HepG2 (cell line): ENCODE measurements around the gene HHIPL1. TPM values are rescaled to one million over a fixed set of nuclear protein-coding genes. Genes with fewer than 3 reads are reported as not detected.

Source experiments
- CEBPG ChIP-seq: IDR thresholded peaks from 2 replicates; pipeline ENCODE4 v1.6.1; 2016
- DNMT3B ChIP-seq: conservative IDR thresholded peaks from 2 replicates; pipeline ENCODE4 v1.6.1; 2016; ENCODE audit warnings: missing biosample characterization, control low read depth
- FIP1L1 ChIP-seq: fragments of 200-400 bp; formaldehyde crosslinking; IDR thresholded peaks from 2 replicates; pipeline ENCODE4 v1.6.1; 2018; ENCODE audit warnings: low read depth, mild to moderate bottlenecking, low read length, moderate library complexity, borderline replicate concordance; ENCODE audit not compliant: insufficient read depth
- MIER2 ChIP-seq: IDR thresholded peaks from 2 replicates; pipeline ENCODE4 v1.6.1; 2016; ENCODE audit warnings: missing biosample characterization, missing genetic modification reagents
- PHF20 ChIP-seq: sonication (generic); formaldehyde crosslinking; IDR thresholded peaks from 2 replicates; pipeline ENCODE4 v1.5.0; 2020; ENCODE audit warnings: mild to moderate bottlenecking, missing genetic modification reagents
- RELA ChIP-seq: sonication (generic); formaldehyde crosslinking; IDR thresholded peaks from 2 replicates; pipeline ENCODE4 v1.4.0; 2020; ENCODE audit warnings: missing genetic modification reagents
- SKI ChIP-seq: fragments of 450-650 bp; IDR thresholded peaks from one replicate; pipeline ENCODE4 v1.6.1; 2018; ENCODE audit warnings: mild to moderate bottlenecking; ENCODE audit not compliant: partially characterized antibody
- SMARCE1 ChIP-seq: fragments of 450-650 bp; IDR thresholded peaks from 2 replicates; pipeline ENCODE4 v1.6.1; 2017; ENCODE audit warnings: borderline replicate concordance
- ZC3H13 ChIP-seq: sonication (generic); formaldehyde crosslinking; IDR thresholded peaks from 2 replicates; pipeline ENCODE4 v1.8.1; 2023; ENCODE audit warnings: mild to moderate bottlenecking, missing genetic modification reagents, moderate library complexity
- ZFP90 ChIP-seq: sonication (generic); formaldehyde crosslinking; IDR thresholded peaks from 2 replicates; pipeline ENCODE4 v1.8.0; 2022; ENCODE audit warnings: missing genetic modification reagents, mild to moderate bottlenecking, inconsistent platforms, borderline replicate concordance
- ZIK1 ChIP-seq: sonication (generic); formaldehyde crosslinking; IDR thresholded peaks from 2 replicates; pipeline ENCODE4 v1.5.0; 2020; ENCODE audit warnings: mild to moderate bottlenecking, low read depth, missing genetic modification reagents, borderline replicate concordance
- ZNF12 ChIP-seq: sonication (generic); formaldehyde crosslinking; IDR thresholded peaks from 2 replicates; pipeline ENCODE4 v1.5.0; 2020; ENCODE audit warnings: missing genetic modification reagents
- ZNF230 ChIP-seq: sonication (generic); formaldehyde crosslinking; IDR thresholded peaks from 2 replicates; pipeline ENCODE4 v1.4.0; 2020; ENCODE audit warnings: mild to moderate bottlenecking, missing genetic modification reagents
- ZNF263 ChIP-seq: sonication (generic); formaldehyde crosslinking; IDR thresholded peaks from 2 replicates; pipeline ENCODE4 v1.4.0; 2020; ENCODE audit warnings: missing genetic modification reagents
- ZNF431 ChIP-seq: sonication (generic); formaldehyde crosslinking; IDR thresholded peaks from 2 replicates; pipeline ENCODE4 v1.9.0; 2022; ENCODE audit warnings: missing genetic modification reagents, low read depth, mild to moderate bottlenecking, borderline replicate concordance
- ZNF550 ChIP-seq: sonication (generic); formaldehyde crosslinking; IDR thresholded peaks from 2 replicates; pipeline ENCODE4 v1.4.0; 2020; ENCODE audit warnings: mild to moderate bottlenecking, missing genetic modification reagents, borderline replicate concordance
- ZNF720 ChIP-seq: sonication (generic); formaldehyde crosslinking; IDR thresholded peaks from 2 replicates; pipeline ENCODE4 v1.4.0; 2020; ENCODE audit warnings: missing genetic modification reagents
- ZNF780A ChIP-seq: sonication (generic); formaldehyde crosslinking; IDR thresholded peaks from 2 replicates; pipeline ENCODE4 v1.8.0; 2022; ENCODE audit warnings: mild to moderate bottlenecking, missing genetic modification reagents, moderate library complexity
- ZNF850 ChIP-seq: sonication (generic); formaldehyde crosslinking; conservative IDR thresholded peaks from 2 replicates; pipeline ENCODE4 v1.9.0; 2021; ENCODE audit warnings: mild to moderate bottlenecking, missing genetic modification reagents
- polyA plus RNA-seq, 8 experiments: library from polyadenylated mRNA; depleted of rRNA in 3 of 8; stranded (reverse) in 7 of 8; unstranded in 1 of 8; fragments of >200 nt; fragmentation: Illumina TruSeq in 4 of 8; extraction: Trizol in 4 of 8; gene quantifications; 2 replicates each; pipeline versions ENCODE4 v1.2.1 to v1.2.3, GENCODE V29; 2011 to 2016; ENCODE audit warnings: low read depth in 4 of 8, missing spikeins in 1 of 8, mixed read lengths in 1 of 8; ENCODE audit not compliant: insufficient read depth in 1 of 8
- total RNA-seq, 5 experiments: library from RNA; depleted of rRNA; stranded (reverse); fragments of >200 nt; fragmentation: Illumina TruSeq; extraction: Trizol; gene quantifications; 2 replicates each; pipeline ENCODE4 v1.2.3, GENCODE V29; 2016; ENCODE audit warnings: low read depth in 1 of 5
- TF ChIP-seq, protein P1 (sequence below): sonication (generic); formaldehyde crosslinking; IDR thresholded peaks from 2 replicates; pipeline ENCODE4 v1.8.0; 2022; ENCODE audit warnings: missing genetic modification reagents, mild to moderate bottlenecking, moderate library complexity, borderline replicate concordance
- TF ChIP-seq, protein P2 (sequence below): sonication (generic); formaldehyde crosslinking; IDR thresholded peaks from 2 replicates; pipeline ENCODE4 v1.4.0; 2020; ENCODE audit warnings: missing genetic modification reagents
- TF ChIP-seq, protein P3 (sequence below): sonication (generic); IDR thresholded peaks from 2 replicates; pipeline ENCODE4 v1.6.1; 2016; ENCODE audit warnings: low read depth, borderline replicate concordance
- TF ChIP-seq, protein P4 (sequence below): sonication (generic); formaldehyde crosslinking; IDR thresholded peaks from 2 replicates; pipeline ENCODE4 v1.8.0; 2022; ENCODE audit warnings: mild to moderate bottlenecking, missing genetic modification reagents; ENCODE audit not compliant: insufficient replicate concordance

HHIPL1 gene
- total and polyA plus RNA-seq, 2 of the 13 experiments (the other 11 are each of a cell fraction or from before 2014, with no cell fraction given), result not detected

DNA sequence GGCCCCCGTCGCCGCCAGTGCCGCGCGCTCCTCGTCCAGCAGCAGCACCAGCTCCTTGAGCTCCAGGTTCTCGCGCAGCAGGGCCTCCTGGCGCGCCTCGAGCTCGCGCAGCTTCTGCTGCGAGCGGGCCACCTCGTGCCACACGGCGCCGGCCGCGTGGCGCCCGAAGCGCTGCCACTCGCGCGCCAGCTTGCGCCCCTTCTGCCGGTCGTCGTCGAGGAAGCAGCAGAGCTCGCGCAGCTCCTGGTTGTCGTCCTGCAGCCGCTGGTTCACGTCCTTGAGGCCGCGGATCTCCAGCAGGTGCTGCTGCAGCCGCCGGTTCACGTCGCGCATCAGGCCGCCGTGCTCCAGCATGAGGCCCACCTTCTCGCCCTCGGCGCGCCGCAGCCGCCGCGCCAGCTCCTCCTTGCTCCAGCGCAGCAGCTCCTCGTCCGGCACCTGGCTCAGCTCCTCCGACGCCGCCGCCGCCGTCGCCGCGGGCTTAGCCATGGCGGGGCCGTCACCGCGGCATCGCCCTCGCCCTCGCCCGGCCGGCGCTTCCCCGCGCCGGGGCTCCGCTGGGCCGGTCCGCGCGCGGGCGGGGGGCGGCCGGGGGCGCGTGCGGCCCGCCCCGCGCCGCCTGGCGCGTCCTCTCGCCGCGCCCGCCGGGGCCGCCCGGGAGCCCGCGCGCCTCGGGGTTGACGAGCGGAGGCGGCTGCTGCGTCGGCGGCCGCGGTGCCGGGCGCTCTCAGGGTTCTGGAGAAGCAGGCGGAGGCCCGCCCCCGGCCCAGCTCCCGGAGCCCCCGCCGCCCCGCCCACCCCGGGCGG, 41.3 kb upstream of the HHIPL1 start, which contains the start of gene CCDC85C (continued):
- TF ChIP-seq, protein P1, sequence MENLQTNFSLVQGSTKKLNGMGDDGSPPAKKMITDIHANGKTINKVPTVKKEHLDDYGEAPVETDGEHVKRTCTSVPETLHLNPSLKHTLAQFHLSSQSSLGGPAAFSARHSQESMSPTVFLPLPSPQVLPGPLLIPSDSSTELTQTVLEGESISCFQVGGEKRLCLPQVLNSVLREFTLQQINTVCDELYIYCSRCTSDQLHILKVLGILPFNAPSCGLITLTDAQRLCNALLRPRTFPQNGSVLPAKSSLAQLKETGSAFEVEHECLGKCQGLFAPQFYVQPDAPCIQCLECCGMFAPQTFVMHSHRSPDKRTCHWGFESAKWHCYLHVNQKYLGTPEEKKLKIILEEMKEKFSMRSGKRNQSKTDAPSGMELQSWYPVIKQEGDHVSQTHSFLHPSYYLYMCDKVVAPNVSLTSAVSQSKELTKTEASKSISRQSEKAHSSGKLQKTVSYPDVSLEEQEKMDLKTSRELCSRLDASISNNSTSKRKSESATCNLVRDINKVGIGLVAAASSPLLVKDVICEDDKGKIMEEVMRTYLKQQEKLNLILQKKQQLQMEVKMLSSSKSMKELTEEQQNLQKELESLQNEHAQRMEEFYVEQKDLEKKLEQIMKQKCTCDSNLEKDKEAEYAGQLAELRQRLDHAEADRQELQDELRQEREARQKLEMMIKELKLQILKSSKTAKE (CRISPR knock-in tag), result peak; percentile 69
- TF ChIP-seq ZIK1 (CRISPR knock-in tag), result peak; percentile 99
- TF ChIP-seq ZNF550 (CRISPR knock-in tag), result peak; percentile 70; the same call in 1 of the 2 replicates
- 0 out of 2 replicates have a peak, but pooled peaks have one; percentile 44 for TF ChIP-seq ZNF720 (CRISPR knock-in tag)
- no peak for TF ChIP-seq ZNF850 (CRISPR knock-in tag)
- no peak; the same call in 1 of the 2 replicates for TF ChIP-seq ZC3H13 (CRISPR knock-in tag)
- no peak; the same call in 1 of the 2 replicates for TF ChIP-seq ZFP90 (CRISPR knock-in tag)
- TF ChIP-seq SKI, result no peak
- TF ChIP-seq ZNF12 (CRISPR knock-in tag), result peak; percentile 64; the same call in 1 of the 2 replicates
- peak; percentile 88 for TF ChIP-seq ZNF263 (CRISPR knock-in tag)
- TF ChIP-seq, protein P2, sequence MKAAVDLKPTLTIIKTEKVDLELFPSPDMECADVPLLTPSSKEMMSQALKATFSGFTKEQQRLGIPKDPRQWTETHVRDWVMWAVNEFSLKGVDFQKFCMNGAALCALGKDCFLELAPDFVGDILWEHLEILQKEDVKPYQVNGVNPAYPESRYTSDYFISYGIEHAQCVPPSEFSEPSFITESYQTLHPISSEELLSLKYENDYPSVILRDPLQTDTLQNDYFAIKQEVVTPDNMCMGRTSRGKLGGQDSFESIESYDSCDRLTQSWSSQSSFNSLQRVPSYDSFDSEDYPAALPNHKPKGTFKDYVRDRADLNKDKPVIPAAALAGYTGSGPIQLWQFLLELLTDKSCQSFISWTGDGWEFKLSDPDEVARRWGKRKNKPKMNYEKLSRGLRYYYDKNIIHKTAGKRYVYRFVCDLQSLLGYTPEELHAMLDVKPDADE (CRISPR knock-in tag), result peak; percentile 94
- TF ChIP-seq MIER2, result no peak
- TF ChIP-seq CEBPG, result no peak; the same call in 1 of the 2 replicates
- TF ChIP-seq FIP1L1, result no peak
- TF ChIP-seq DNMT3B, result 0 out of 2 replicates have a peak, but pooled peaks have one; percentile 39
- 0 out of 2 replicates have a peak, but pooled peaks have one; percentile 84 for TF ChIP-seq ZNF780A (CRISPR knock-in tag)
- TF ChIP-seq ZNF230 (CRISPR knock-in tag), result peak; percentile 68; the same call in 1 of the 2 replicates
- TF ChIP-seq, protein P3, sequence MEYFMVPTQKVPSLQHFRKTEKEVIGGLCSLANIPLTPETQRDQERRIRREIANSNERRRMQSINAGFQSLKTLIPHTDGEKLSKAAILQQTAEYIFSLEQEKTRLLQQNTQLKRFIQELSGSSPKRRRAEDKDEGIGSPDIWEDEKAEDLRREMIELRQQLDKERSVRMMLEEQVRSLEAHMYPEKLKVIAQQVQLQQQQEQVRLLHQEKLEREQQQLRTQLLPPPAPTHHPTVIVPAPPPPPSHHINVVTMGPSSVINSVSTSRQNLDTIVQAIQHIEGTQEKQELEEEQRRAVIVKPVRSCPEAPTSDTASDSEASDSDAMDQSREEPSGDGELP, result no peak
- TF ChIP-seq ZNF431 (CRISPR knock-in tag), result peak; percentile 84
- peak; percentile 62 for TF ChIP-seq PHF20 (CRISPR knock-in tag)
- TF ChIP-seq SMARCE1, result no peak
- 0 out of 2 replicates have a peak, but pooled peaks have one; percentile 61 for TF ChIP-seq RELA
- TF ChIP-seq, protein P4, sequence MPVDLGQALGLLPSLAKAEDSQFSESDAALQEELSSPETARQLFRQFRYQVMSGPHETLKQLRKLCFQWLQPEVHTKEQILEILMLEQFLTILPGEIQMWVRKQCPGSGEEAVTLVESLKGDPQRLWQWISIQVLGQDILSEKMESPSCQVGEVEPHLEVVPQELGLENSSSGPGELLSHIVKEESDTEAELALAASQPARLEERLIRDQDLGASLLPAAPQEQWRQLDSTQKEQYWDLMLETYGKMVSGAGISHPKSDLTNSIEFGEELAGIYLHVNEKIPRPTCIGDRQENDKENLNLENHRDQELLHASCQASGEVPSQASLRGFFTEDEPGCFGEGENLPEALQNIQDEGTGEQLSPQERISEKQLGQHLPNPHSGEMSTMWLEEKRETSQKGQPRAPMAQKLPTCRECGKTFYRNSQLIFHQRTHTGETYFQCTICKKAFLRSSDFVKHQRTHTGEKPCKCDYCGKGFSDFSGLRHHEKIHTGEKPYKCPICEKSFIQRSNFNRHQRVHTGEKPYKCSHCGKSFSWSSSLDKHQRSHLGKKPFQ (CRISPR knock-in tag), result peak; percentile 19
